Muscle of arm (tissue), 12 donors: ENCODE measurements around the gene DENND1A. TPM values are rescaled to one million over a fixed set of nuclear protein-coding genes. Genes with fewer than 3 reads are reported as not detected.
"Not testable (repeated sequence)": the region's sequence is repeated elsewhere in the genome, so short reads cannot be mapped to it uniquely, and the experiment has no call there.

ENCODE experiments used
- DNase-seq: peaks from one replicate; pipeline ENCODE4 v3.0.0-alpha.2; 2013
- polyA plus RNA-seq, 12 donors: library from polyadenylated mRNA; unstranded; fragments of 120-200 nt; gene quantifications; one replicate each; pipeline ENCODE4 v1.2.1, GENCODE V29; 2013; ENCODE audit not compliant: insufficient read length in 12 of 12

Gene DENND1A
- polyA plus RNA-seq, 12 donors = 12.7 to 19.4 (median 13.7) TPM; not detected in 1

GRCh38 chr9:123438821-123439220 lies 491.1 kb downstream of the DENND1A start:
- DNase-seq = no peak

GRCh38 chr9:123438321-123438720 lies 491.6 kb downstream of the DENND1A start:
- no peak for DNase-seq

GRCh38 chr9:123437201-123437600 lies 492.7 kb downstream of the DENND1A start:
- no peak for DNase-seq

GRCh38 chr9:123435471-123435870 lies 494.5 kb downstream of the DENND1A start:
- DNase-seq = no peak

GRCh38 chr9:123434619-123435240 lies 495.2 kb downstream of the DENND1A start:
- no peak for DNase-seq

- no peak for DNase-seq
Observed at GRCh38 chr9:123432331-123433236, 497.3 kb downstream of the DENND1A start.

- DNase-seq = no peak
Observed at GRCh38 chr9:123431581-123431980, 498.3 kb downstream of the DENND1A start.

GRCh38 chr9:123428450-123428849 lies 501.5 kb downstream of the DENND1A start:
- not testable (repeated sequence) for DNase-seq

- no peak for DNase-seq
Observed at GRCh38 chr9:123426406-123426805, 503.5 kb downstream of the DENND1A start.

GRCh38 chr9:123425836-123426365 lies 504.0 kb downstream of the DENND1A start:
- no peak for DNase-seq

GRCh38 chr9:123425261-123425821 lies 504.6 kb downstream of the DENND1A start:
- no peak for DNase-seq

GRCh38 chr9:123424552-123425225 lies 505.2 kb downstream of the DENND1A start:
- DNase-seq = no peak

- DNase-seq = no peak
Observed at GRCh38 chr9:123424131-123424530, 505.8 kb downstream of the DENND1A start.

- no peak for DNase-seq
Observed at GRCh38 chr9:123423311-123423640, 506.6 kb downstream of the DENND1A start.

GRCh38 chr9:123422635-123423310 lies 507.2 kb downstream of the DENND1A start:
- no peak for DNase-seq

- DNase-seq = no peak
Observed at GRCh38 chr9:123421801-123422455, 508.0 kb downstream of the DENND1A start.

GRCh38 chr9:123421186-123421585 lies 508.7 kb downstream of the DENND1A start:
- no peak for DNase-seq

- DNase-seq = no peak
Observed at GRCh38 chr9:123420592-123421111, 509.3 kb downstream of the DENND1A start.

GRCh38 chr9:123419721-123420591 lies 510.0 kb downstream of the DENND1A start:
- DNase-seq = no peak

- DNase-seq = no peak
Observed at GRCh38 chr9:123419091-123419490, 510.8 kb downstream of the DENND1A start.
